Ureter (tissue), 1 donor: Measurements from ENCODE around the gene SLC43A2. TPM values are rescaled to one million over a fixed set of nuclear protein-coding genes. Genes with fewer than 3 reads are reported as not detected.
"Not testable (repeated sequence)": the region's sequence is repeated elsewhere in the genome, so short reads cannot be mapped to it uniquely, and the experiment has no call there.

Source experiments
- DNase-seq: peaks from one replicate; pipeline ENCODE4 v3.0.0-alpha.2; 2020; ENCODE audit warnings: low spot score
- total RNA-seq: library from RNA; stranded (reverse); gene quantifications from one replicate; pipeline ENCODE4 v1.2.4, GENCODE V29; 2023
- donor health status: DM: yes; HTN: yes; CAD: no.

SLC43A2 gene
- 30.9 TPM for total RNA-seq

- DNase-seq: peak; percentile 84
Observed at GRCh38 chr17:1627982-1628855, at the start of gene SLC43A2. Gene SLC43A2, minus strand, starts transcription at chr17:1628834. Its CDS starts 960 bp downstream, at chr17:1627874.

- no peak for DNase-seq
Observed at GRCh38 chr17:1676401-1676800, 47.8 kb upstream of the SLC43A2 start.

GRCh38 chr17:1673041-1673785 lies 44.6 kb upstream of the SLC43A2 start:
- DNase-seq: no peak

DNA sequence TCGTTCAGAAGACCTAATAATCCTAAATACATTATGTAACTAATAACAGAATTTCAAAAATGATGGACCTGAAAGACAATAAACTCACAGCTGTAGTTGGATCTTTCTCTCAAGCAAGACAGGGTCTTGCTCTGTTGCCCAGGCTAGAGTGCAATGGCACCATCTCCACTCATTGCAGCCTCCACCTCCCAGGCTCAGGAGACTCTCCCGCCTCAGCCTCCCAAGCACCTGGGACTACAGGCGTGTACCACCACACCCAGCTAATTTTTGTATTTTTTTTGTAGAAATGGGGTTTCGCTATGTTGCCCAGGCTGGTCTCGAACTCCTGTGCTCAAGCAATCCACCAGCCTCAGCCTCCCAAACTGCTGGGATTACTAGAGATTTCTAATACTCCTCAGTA lies 35.3 kb upstream of the SLC43A2 start:
- DNase-seq: not testable (repeated sequence)

DNA sequence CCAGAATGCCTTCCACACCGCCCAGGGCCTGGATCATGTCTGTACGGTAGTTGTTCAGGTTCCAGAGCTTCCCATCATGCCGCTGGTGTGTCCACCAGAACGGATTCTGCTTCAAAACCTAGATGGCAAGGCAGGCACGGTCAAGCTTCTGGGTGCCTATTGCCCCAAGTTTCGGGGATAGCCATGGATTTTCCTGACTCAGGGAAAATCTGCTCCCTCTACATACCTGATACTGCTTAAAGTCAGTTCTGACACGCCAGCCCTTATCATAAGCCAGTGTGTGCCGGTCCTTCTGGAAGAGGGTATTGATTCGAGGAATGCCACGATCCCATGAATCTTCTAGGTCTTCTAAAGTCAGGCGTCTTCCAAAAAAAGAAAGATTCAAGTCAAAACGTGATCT lies 32.4 kb upstream of the SLC43A2 start:
- no peak for DNase-seq

DNA sequence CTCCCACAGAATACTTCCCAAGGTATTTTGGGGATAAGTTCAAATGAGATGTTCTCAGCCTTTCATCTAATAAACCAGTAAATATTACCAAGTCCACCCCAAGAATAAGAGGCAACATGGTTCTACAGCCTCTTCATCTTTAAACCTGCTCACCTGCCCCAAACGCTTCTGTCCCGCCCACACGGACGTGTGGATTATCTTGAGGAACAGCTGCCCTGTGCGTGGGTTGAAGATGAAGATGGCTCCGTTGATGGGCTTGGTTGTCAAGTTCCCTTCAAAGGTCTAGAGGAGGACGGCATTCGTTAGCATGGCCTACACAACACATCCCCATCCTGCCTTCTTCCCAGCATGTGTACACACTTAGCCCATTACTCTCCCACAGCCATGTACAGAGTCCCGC lies 29.5 kb upstream of the SLC43A2 start:
- no peak for DNase-seq

DNA sequence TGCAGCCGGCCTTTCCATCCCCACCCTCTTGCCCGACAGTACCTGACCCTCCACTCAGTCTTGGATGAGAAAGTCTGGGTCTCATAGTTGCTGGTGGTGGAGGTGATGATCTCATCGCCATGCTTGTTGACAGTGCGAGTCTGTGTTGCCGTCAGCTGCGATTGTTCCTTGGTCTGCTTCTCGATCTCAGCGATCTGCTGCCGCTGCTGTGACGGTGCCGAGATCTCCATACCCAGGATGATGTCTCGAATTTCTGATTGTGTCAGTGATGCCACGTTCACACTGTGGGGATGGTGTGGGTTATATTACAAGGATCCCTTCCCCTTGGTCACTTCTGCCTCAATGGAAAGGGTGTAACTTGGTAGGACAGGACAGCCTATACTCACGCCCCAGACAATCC lies 25.1 kb upstream of the SLC43A2 start:
- no peak for DNase-seq

- DNase-seq: not testable (repeated sequence)
Observed at GRCh38 chr17:1652794-1653193, 24.2 kb upstream of the SLC43A2 start.

DNA sequence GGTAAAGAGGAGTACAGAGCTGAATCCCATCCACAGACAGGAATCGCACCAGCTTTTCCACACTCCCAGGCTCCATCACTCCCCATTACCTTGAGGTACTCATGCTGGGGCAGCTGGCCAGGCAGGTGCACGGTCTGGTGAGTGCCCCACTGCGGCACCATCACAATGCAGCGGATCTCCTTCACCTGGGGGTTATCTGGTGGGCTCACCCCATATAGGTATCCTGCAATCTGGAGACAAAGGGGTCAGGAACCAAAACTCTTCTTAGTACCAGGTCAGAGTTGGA lies 22.9 kb upstream of the SLC43A2 start:
- no peak for DNase-seq

DNA sequence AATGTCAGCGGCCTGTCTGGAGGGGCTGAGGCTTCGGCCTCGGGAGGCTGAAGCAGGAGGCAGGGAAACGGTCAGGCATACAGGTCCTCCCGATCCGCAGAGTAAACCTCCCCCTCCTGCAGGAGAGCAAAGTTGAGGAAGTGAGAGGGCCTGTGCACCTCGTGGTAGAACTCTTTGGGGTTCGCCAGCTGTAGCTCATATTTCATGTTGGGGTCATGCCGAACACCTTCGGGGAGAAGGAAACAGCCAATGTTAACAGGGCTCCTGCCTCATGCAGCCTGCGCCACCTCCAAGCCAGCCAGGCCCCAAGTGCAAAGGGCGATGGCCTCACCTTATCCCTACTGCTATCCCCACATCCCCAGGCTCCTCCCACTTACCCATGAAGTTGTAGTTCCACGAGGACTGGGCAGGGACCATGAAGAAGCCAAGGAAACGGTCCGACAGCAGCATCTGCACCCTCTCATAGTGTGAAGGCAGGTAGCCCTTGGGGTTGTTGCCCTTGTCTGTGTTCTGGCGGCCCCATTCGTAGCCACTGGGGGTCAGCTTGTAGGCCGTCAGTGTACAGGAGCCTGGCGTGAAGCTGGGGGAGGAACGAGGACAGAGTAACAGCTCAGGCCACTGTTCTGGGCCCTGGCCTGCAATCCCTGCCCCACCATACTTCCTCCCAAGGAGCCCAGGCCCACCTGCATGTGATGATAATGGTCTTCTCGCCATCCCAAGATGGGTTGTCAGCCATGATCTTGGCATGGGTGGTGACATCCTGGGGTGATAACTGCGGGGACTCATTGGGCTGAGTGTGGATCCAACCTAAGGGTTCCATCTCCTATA lies 22.3 kb upstream of the SLC43A2 start:
- no peak for DNase-seq

- peak; percentile 91 for DNase-seq
Observed at GRCh38 chr17:1649844-1650501, 21.3 kb upstream of the SLC43A2 start, which contains the start of gene RILP. Gene RILP, minus strand, starts transcription at chr17:1649866. Its CDS starts 62 bp downstream, at chr17:1649804.

DNA sequence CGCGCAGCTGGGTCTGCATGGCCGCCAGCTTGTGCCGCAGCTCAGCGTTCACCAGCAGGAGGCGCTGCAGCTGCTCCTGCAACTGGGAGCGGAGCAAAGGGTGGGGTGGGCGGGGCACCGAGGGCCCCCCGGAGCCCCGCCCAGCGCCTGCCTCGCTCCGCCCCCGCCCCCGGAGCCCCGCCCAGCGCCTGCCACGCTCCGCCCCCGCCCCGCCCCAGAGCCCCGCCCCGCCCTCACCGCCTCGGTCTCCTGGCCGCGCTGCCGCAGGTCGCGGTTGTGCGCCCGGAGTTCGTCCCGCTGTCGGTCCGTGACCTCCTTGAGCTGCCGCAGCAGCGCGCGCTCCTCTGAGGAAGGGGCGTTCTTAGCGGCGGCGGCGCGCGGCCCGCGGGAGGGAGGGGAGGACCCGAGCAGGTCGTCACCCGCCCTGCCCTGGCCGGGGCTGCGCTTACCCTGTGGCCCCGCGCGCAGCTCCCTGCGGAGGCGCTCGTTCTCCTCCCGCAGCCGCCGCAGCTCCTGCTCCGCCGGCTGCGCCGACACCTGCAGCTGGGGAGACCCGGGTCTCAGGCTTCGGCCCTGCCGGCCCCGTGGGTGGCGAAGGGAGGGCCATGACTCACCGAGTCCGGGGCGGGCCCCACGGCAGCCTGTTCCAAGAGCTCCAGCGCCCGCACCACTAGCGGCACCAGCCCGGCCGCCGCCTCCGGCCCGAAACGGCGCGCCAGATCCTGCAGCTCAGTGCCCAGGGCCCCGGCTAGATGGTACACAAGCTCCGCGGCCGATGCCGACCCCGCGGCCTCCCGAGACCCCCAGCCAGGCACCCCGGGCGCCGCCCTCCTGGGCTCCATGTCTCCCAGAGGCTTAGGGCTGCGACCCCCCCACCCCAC lies 20.6 kb upstream of the SLC43A2 start:
- peak; percentile 93 for DNase-seq

DNA sequence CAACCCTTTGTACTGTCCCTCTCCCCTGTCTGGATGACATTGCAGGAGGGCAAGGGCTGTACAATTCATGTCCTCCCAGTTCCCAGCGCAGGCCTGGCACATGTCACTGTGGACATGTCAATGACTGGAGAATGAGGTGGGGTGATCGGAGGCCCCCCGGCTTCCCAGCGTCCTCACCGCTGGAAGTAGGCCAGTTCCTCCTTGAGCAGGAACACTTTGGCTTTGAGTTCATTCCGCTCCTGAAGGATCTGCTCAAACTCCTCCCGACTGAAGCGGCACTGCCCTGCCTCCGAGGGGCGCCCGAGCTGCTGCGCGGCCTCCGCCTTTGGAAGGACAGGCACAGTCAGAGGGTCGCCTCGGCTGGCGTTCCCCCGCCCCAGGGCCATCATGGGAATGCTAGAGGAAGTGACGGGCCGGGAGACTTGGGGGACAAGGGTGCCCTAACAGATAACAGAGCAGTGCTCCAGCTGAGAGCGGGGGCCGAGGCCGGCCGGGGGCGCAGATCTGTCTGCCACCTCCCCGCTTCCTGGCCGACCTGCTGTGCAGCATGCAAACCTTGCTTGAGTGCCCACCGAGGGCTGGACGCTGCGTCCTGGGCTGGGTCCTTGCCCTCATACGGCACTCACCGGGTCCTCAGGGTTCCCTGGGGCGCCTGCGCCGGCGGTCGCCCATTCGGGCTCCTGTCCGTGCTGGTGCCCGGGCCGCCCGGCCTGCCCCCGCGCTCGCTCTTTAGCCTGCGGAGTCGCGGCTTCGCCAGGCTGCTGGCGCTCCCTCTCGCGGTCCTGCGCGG lies 19.7 kb upstream of the SLC43A2 start:
- DNase-seq: peak; percentile 71

- DNase-seq: no peak
Observed at GRCh38 chr17:1647802-1648171, 19.2 kb upstream of the SLC43A2 start.

DNA sequence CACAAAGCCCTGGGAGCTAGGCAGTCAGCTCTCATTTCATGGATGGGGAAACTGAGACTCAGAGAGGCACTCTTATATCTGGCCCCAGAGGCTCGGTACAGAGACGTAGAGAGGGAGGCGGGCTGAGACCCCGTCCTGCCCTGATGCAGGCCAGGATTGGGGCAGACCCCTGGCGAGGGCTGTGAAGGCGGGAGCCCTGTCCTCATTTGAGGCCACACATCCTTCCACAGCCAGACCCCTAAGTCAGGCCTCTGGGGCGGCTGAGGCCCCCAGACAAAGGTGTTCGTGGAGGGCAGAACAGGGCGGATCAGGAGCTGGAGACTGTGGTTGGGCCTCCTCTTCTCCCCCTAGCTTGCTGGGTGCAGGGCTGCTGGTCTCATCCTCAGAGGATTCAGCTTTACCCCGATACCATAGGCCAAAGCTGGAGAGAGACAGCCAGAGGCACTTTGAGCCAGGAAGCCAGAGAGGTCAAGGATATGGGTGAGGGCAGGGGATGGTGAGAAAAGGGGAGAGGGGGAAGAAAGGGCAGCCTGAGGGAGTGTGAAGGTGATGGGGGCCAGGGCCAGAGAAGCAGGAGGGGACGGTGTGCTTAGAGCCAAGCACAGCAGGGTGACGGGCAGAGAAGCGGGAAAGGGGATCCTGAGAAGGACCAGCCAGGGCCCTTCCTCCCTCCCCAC lies 17.7 kb upstream of the SLC43A2 start:
- DNase-seq: no peak

DNA sequence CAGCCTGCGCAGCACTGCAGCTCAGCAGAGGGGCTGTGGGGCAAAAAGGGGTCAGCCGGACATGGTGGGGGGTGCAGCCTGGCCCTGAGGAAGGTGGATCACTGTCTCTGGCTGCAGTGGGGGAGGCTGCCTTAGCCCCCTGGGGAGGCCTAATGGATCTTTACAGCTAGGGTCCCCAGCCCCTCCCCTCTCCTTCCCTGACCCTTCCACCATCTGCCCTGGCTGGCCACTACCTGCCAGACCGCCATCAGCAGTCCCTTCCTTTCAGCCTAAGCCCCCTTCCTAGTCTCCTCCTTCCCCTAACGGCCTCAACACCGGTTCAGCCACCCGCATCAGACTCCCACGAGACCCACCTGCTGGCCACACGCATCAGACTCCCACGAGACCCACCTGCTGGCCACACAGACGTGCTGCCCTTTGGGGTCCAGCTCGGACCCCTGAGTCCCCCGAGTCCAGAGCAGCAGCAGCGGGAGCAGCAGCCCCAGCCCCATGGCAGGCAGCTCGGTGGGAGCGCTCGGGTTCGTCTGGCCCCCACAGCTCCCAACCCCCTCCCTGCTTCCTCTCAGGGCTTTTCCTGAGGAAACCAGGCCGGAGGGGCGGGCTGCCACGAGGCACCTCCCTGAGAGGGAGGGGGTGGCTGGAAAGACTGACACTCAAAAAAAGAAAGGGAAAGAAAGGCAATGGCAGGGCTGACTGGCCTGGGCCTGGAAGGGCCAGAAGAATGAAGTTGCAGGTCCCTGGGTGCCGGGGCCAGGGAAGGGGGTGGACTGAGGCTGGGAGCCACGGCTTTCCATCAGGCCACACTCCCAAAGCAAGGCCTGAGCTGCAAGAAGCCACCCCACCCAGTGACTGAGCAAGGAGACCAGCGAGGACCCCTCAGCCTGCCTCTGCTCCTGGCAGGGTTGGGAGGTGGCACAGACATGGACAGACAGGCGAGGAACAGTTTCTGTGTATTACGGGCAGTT lies 16.9 kb upstream of the SLC43A2 start, which contains the start of gene SCARF1:
TSS of gene SCARF1 (minus strand) at position 526 of the 965 bp plus-strand sequence. CDS start at position 491, 35 bp downstream.
- peak; percentile 50 for DNase-seq

- no peak for DNase-seq
Observed at GRCh38 chr17:1644493-1645206, 16.0 kb upstream of the SLC43A2 start.
